ENCODE results near the gene FAM200B. TPM values are rescaled to one million over a fixed set of nuclear protein-coding genes. Genes with fewer than 3 reads are reported as not detected.
A peak's percentile ranks its signal among the peaks of the same experiment; 100 is the strongest.

FAM200B gene
- total and polyA plus RNA-seq, 2 donors (not counting 1 experiment from before 2014, with no cell fraction given) = 22.6 to 35.1 TPM

DNA sequence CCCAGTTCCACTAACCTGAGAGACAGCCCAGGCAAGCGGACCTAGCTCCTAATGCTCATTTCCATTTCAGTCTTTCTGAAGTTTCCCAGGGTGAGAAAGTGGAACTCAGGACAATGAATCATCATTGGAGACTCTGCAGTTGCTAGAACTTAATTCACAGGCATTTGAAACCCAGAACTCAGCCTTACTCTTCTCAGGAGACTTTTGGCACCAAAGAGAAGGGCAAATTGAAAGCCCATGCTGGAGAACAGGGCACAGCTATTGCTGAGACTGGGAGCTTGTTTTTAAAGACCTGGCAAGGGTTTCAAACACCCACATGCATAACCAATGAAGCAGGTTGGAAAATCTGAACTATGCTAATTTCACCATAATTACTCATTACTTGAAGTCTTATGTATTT lies 57.2 kb downstream of the FAM200B start:
- Histone ChIP-seq H3K79me2 (ENCODE audit: control insufficient read depth, insufficient read depth, low read length) (no peaks in the 10 kb centered on the region), H3K9me3 (ENCODE audit: control insufficient read depth, insufficient read depth, low read depth, low read length) (no peaks in the 10 kb centered on the region), H3K4me3 (replicated peaks in 1 of 4; ENCODE audit: control extremely low read depth in 1 of 4, insufficient read depth in 1 of 4, low read depth in 3 of 4, low read length in 4 of 4) (no peak overlapping the region), H2AFZ (ENCODE audit: low read length) (no peak overlapping the region), H3K4me2 (ENCODE audit: extremely low read depth, insufficient read depth, low read length) (no peak overlapping the region), H3K27ac (ENCODE audit: insufficient read depth, low read length) (no peak overlapping the region), H3K9ac (ENCODE audit: insufficient read depth, low read length) (no peak overlapping the region), H3K4me1 (ENCODE audit: control insufficient read depth, extremely low read depth, insufficient read depth, low read length) (no peaks in the 10 kb centered on the region), H3K27me3 (ENCODE audit: control insufficient read depth, insufficient read depth, low read length) (no peaks in the 10 kb centered on the region), H4K20me1 (ENCODE audit: control insufficient read depth, extremely low read depth, insufficient read depth, low read length) (no peaks in the 10 kb centered on the region), H3K36me3 (ENCODE audit: control insufficient read depth, insufficient read depth, low read length) (no peaks in the 10 kb centered on the region)
- peak in 1 of 2 donors; percentile 64 for DNase-seq (ENCODE audit: low read depth in 2 of 2)
- TF ChIP-seq EZH2 (IDR thresholded peaks at IDR 0.05; ENCODE audit: low read length, missing control alignments) (no peak), CTCF (conservative IDR thresholded peaks at IDR 0.05 in 1 of 2, IDR thresholded peaks at IDR 0.05 in 1 of 2; ENCODE audit: low read depth in 1 of 2, low read length in 2 of 2) (no peak)

Other genes with a start within 250 kb of the FAM200B start
- 26.5 and 30.9 TPM in 2 replicates for gene CC2D2A, start 211.9 kb upstream of the FAM200B start, total RNA-seq
- gene CC2D2A, start 211.9 kb upstream of the FAM200B start, polyA plus RNA-seq = 36.0 and 41.6 TPM in 2 replicates
- gene FBXL5, start 26.5 kb upstream of the FAM200B start, total RNA-seq = 120 and 131 TPM in 2 replicates
- gene FBXL5, start 26.5 kb upstream of the FAM200B start, polyA plus RNA-seq = 52.9 and 53.0 TPM in 2 replicates
- gene BST1, start 21.2 kb downstream of the FAM200B start, total RNA-seq = 14.6 and 15.7 TPM in 2 replicates
- gene BST1, start 21.2 kb downstream of the FAM200B start, polyA plus RNA-seq = 24.0 and 48.8 TPM in 2 replicates
- under 0.01 TPM in 1 of 2 replicates, not detected in the other for gene CD38, start 96.5 kb downstream of the FAM200B start, total RNA-seq
- 0.02 TPM in 1 of 2 replicates, not detected in the other for gene CD38, start 96.5 kb downstream of the FAM200B start, polyA plus RNA-seq

Data from fibroblast of lung (primary cell).